Left lung (tissue), 10 donors: ENCODE measurements around the gene RBBP7. TPM values are rescaled to one million over a fixed set of nuclear protein-coding genes. Genes with fewer than 3 reads are reported as not detected.

Source experiments
- ATAC-seq: fragments of 200-7000 bp; cut with Tn5 transposase; one replicate; pipeline ENCODE4 v1.9.1; 2020; ENCODE audit warnings: moderate library complexity
- DNase-seq, 4 donors: peaks; one replicate each; pipeline ENCODE4 v3.0.0-alpha.2; 2013 to 2020
- H3K27ac ChIP-seq, 2 donors: fragments of 200-600 bp; sonication (generic) in 1 of 2; one replicate each; pipeline versions ENCODE4 v1.5.0 to v1.8.0; 2020 to 2021
- H3K27me3 ChIP-seq, 2 donors: fragments of 200-600 bp; sonication (generic) in 1 of 2; one replicate each; pipeline versions ENCODE4 v1.5.0 to v1.8.0; 2020 to 2021
- H3K36me3 ChIP-seq, 2 donors: fragments of 200-600 bp; sonication (generic) in 1 of 2; one replicate each; pipeline versions ENCODE4 v1.5.0 to v1.8.0; 2020 to 2021
- H3K4me1 ChIP-seq, 2 donors: fragments of 200-600 bp; one replicate each; pipeline ENCODE4 v1.8.0; 2021
- H3K4me3 ChIP-seq, 2 donors: fragments of 200-600 bp; sonication (generic) in 1 of 2; one replicate each; pipeline versions ENCODE4 v1.5.0 to v1.8.0; 2020 to 2021; ENCODE audit warnings: mild to moderate bottlenecking in 1 of 2
- H3K9me3 ChIP-seq, 2 donors: fragments of 200-600 bp; sonication (generic) in 1 of 2; one replicate each; pipeline versions ENCODE4 v1.5.0 to v1.8.0; 2020 to 2021
- intact Hi-C, 2 donors: fragments of 100-400 bp; cut with DNase I; formaldehyde crosslinking; loops; one replicate each; pipeline versions ENCODE4 v1.11.2 to v1.14.2; 2022
- polyA plus RNA-seq, 6 donors: library from polyadenylated mRNA; unstranded; fragments of 120-200 nt; gene quantifications; one replicate each; pipeline ENCODE4 v1.2.1, GENCODE V29; 2013; ENCODE audit not compliant: insufficient read length in 6 of 6
- total RNA-seq, 2 donors: library from RNA; stranded (reverse); fragmentation: NEBNext Ultra II Directional; extraction: Animal tissue kit (Norgen Biotek cat#: 25700); gene quantifications; one replicate each; pipeline ENCODE4 v1.2.1, GENCODE V29; 2021
- TF ChIP-seq, protein P1 (sequence below), 2 donors: fragments of 200-600 bp; sonication (generic) in 1 of 2; IDR thresholded peaks; one replicate each; pipeline versions ENCODE4 v1.5.0 to v1.8.0; 2021; ENCODE audit warnings: antibody characterized with exemption in 2 of 2
- donor health status: DM: no; HTN: yes; CAD: no.
- donor health status: DM: no; HTN: no; CAD: no.

The RBBP7 gene
- total and polyA plus RNA-seq, 8 donors: 70.4 to 275 (median 238) TPM

DNA sequence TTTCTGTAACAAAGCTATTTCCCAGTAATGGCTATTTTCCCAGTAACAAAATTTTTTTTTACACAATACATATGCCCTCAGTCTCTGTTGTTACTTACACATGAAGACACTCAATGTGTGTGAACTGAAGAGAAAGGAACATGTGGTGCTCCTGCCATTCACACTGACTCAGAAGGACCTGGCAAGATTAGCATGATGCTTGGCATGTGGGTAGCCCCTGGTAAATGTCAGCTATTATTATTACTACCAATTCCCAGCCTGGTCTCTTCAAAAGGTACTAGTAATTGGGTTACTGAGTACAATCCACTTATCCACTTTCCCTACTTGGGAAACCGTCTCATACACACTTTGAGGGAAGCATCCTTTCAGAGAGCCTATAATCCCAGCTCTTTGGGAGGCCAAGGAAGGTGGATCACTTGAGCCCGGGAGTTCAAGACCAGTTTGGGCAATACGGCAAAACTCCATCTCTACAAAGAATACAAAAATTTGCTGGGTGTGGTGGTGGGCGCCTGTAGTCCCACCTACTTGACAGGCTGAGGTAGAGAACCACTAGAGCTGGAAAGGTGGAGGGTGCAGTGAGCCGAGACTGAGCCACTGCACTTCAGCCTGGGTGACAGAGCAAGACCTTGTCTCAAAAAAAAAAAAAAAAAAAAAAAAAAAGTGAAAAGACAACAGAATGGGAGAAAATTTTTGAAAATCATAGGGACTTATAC lies 14.6 kb downstream of the RBBP7 start:
- Histone ChIP-seq H3K27me3 (no peaks in the 10 kb centered on the region), H3K36me3 (peaks cover 0 to 36% of the 10 kb centered on the region in 2 donors), H3K27ac (no peak overlapping the region), H3K4me1 (no peaks in the 10 kb centered on the region), H3K9me3 (no peaks in the 10 kb centered on the region), H3K4me3 (no peak overlapping the region)
- ATAC-seq (no peak), DNase-seq (no peak)
- intact Hi-C loops: no loop called here
- TF ChIP-seq, protein P1, sequence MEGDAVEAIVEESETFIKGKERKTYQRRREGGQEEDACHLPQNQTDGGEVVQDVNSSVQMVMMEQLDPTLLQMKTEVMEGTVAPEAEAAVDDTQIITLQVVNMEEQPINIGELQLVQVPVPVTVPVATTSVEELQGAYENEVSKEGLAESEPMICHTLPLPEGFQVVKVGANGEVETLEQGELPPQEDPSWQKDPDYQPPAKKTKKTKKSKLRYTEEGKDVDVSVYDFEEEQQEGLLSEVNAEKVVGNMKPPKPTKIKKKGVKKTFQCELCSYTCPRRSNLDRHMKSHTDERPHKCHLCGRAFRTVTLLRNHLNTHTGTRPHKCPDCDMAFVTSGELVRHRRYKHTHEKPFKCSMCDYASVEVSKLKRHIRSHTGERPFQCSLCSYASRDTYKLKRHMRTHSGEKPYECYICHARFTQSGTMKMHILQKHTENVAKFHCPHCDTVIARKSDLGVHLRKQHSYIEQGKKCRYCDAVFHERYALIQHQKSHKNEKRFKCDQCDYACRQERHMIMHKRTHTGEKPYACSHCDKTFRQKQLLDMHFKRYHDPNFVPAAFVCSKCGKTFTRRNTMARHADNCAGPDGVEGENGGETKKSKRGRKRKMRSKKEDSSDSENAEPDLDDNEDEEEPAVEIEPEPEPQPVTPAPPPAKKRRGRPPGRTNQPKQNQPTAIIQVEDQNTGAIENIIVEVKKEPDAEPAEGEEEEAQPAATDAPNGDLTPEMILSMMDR (IDR thresholded peaks at IDR 0.05): no peak

DNA sequence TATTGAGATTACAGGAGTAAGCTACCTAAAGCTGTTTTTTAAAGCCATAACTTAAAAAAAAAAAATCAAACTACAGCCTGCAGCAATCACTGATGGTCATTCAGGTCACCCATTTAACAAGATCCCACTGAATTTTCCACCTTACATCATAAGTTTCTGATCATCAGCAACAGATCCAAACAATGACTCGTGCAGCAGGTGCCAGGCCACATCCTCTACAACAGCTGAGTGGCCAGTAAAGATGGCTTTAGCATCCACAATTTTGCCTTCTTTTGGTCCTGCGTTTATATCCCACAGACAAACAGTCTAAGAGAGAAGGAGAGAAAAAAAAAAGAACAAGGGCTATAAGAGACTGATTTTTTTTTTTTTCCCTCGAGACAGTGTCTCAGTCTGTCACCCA lies 16.6 kb downstream of the RBBP7 start:
- no peaks in the 10 kb centered on the region for H3K27me3 ChIP-seq
- intact Hi-C loops: no loop called here
- DNase-seq: no peak
- no peak overlapping the region for H3K4me3 ChIP-seq
- H3K4me1 ChIP-seq: no peaks in the 10 kb centered on the region
- ATAC-seq: no peak
- TF ChIP-seq, protein P1 (IDR thresholded peaks at IDR 0.05): no peak
- no peaks in the 10 kb centered on the region for H3K9me3 ChIP-seq
- H3K36me3 ChIP-seq: peaks cover 0 to 37% of the 10 kb centered on the region in 2 donors
- no peak overlapping the region for H3K27ac ChIP-seq

DNA sequence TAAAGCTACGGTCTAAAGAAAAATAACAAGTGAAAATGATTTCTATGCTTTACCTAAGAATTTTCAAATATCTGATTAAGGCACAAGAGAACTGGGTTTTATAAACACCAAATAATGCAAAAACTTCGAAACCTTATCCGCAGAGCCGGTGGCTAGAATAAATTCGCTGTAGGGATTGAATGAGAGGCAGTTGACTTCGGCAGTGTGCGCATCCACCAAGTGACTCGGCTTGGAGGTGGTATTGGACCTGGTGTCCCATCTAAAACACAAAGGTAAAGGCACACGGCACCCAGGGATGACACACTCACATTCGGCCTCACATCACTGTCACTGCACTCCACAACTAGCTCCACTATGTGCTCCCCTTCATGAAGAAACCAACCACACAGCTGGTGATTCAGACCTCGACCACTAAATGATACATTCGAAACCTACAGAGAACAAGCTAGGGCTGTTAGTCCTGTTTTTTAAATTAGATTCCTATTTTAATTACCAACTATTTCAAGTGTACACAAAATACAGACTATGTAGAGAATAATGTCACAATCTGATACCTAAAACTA lies 17.5 kb downstream of the RBBP7 start:
- Histone ChIP-seq H3K4me3 (no peak overlapping the region), H3K36me3 (peaks cover 0 to 44% of the 10 kb centered on the region in 2 donors), H3K4me1 (no peaks in the 10 kb centered on the region), H3K9me3 (no peaks in the 10 kb centered on the region), H3K27me3 (no peaks in the 10 kb centered on the region), H3K27ac (no peak overlapping the region)
- no peak for ATAC-seq
- DNase-seq: no peak
- TF ChIP-seq, protein P1 (IDR thresholded peaks at IDR 0.05): no peak
- intact Hi-C loops: no loop called here

DNA sequence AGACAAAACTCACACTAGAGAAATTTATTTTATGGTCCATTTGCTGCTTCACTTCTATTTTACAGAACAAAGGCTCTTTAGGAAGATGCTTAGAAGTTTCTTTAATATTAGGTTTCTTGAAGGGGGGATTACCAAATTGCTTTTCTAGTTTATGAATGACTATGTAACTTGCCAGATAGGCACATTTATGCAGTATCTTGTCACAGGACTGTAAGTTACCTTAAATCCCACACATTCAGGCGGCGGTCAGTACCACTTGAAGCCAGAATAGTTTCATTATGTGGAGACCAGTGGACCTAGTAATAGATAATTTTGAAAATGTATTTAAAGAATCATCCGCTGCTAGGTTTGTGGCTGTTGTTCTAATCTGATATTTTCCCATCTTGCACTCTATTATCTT lies 18.3 kb downstream of the RBBP7 start:
- ATAC-seq (no peak), DNase-seq (no peak)
- H3K27ac ChIP-seq: no peak overlapping the region
- H3K9me3 ChIP-seq: no peaks in the 10 kb centered on the region
- no peaks in the 10 kb centered on the region for H3K4me1 ChIP-seq
- TF ChIP-seq, protein P1 (IDR thresholded peaks at IDR 0.05): no peak
- intact Hi-C loops: no loop called here
- no peak overlapping the region for H3K4me3 ChIP-seq
- H3K36me3 ChIP-seq: peaks cover 0 to 37% of the 10 kb centered on the region in 2 donors
- H3K27me3 ChIP-seq: no peaks in the 10 kb centered on the region

DNA sequence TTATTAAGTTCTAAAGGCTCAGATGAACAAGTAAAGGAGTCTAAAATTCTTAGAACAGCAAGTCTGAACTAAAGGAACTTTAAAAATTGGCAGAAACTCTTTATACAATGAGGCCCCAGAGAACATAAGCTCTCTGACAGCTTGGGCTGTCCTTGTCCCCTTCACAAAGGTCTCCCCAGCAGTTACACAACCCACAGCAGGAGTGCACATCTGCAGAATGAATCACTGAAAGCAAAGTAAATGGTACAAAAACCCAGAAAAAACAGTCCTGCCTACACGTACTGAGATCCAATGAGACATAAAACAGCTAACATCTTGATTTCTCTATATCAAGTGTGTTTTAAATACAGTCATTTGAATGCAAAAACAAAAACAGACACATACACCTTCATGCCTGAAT lies 18.7 kb downstream of the RBBP7 start:
- DNase-seq (no peak), ATAC-seq (no peak)
- TF ChIP-seq, protein P1 (IDR thresholded peaks at IDR 0.05): no peak
- no peak overlapping the region for H3K27ac ChIP-seq
- no peak overlapping the region for H3K4me3 ChIP-seq
- no peaks in the 10 kb centered on the region for H3K4me1 ChIP-seq
- no peaks in the 10 kb centered on the region for H3K9me3 ChIP-seq
- peaks cover 0 to 37% of the 10 kb centered on the region in 2 donors for H3K36me3 ChIP-seq
- no peaks in the 10 kb centered on the region for H3K27me3 ChIP-seq
- intact Hi-C loops: no loop called here
